ENCODE data around the gene FUBP3.
A peak's percentile ranks its signal among the peaks of the same experiment; 100 is the strongest.

FUBP3 gene

GRCh38 chr9:130543859-130544258 lies 35.5 kb upstream of the FUBP3 start:
- TF ChIP-seq CTCF (IDR thresholded peaks at IDR 0.05; ENCODE audit: low read depth, low read length) = no peak
- DNase-seq (ENCODE audit: low read depth in 2 of 2) = no peak
- H3K4me3 ChIP-seq (replicated peaks in 1 of 2; ENCODE audit: low read depth in 2 of 2, low read length in 2 of 2) = no peak overlapping the region

DNA sequence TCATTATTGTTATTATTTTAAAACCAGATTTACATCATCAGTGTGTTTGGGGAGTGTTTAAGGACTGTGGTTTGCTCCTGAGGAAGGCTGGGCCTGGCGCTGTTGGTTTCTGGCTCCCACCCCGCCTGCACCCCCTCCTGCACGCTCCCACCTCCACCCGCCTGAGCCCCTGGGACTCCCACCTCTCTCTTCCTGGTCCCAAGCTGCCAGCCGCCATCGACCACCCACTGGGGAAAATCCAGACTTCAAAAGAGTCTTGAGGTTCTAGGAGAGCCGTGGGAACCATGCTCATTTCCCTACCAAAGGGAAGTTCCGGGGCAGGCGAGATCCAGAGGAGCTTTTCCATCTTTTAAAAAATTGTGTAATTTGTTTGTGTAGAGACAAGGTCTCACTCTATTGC lies 35.0 kb upstream of the FUBP3 start:
- H3K4me3 ChIP-seq (replicated peaks in 1 of 2; ENCODE audit: low read depth in 2 of 2, low read length in 2 of 2) = no peak overlapping the region
- DNase-seq (ENCODE audit: low read depth in 2 of 2) = no peak
- no peak for TF ChIP-seq CTCF (IDR thresholded peaks at IDR 0.05; ENCODE audit: low read depth, low read length)

GRCh38 chr9:130548103-130548502 lies 31.3 kb upstream of the FUBP3 start:
- no peak for TF ChIP-seq CTCF (IDR thresholded peaks at IDR 0.05; ENCODE audit: low read depth, low read length)
- no peak for DNase-seq (ENCODE audit: low read depth in 2 of 2)
- no peak overlapping the region for H3K4me3 ChIP-seq (replicated peaks in 1 of 2; ENCODE audit: low read depth in 2 of 2, low read length in 2 of 2)

DNA sequence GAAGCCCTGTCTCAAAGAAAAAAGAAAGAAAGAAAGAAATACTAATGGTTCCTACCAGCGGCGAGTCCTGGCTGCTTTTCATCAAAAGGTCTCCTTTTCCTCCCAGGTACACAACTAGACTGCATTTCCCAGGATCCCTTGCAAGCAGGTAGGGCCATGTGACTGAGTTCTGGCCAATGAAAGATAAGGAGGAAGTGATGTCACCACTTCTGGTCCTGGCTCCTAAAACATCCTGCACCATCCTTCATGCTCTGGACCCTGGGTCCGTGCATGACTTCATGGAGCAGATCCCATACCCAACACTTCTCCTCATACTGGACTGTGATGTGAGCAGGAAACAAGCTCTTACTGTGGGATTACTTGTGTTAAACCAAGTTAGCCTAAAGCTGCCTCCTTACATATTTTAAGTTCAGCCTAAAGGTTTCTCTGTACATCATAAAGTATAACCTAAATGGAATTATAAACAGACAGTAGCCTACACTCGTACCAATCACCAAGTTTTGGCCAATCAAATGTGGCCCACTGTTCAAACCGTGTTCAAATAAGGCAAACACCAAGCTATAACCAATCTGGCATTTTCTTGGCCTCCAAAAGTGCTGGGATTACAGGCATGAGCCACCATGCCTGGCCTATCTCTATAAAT lies 30.2 kb upstream of the FUBP3 start:
- DNase-seq (ENCODE audit: low read depth in 2 of 2) = peak in 1 of 2 donors; percentile 4
- H3K4me3 ChIP-seq (replicated peaks in 1 of 2; ENCODE audit: low read depth in 2 of 2, low read length in 2 of 2) = no peak overlapping the region
- no peak for TF ChIP-seq CTCF (IDR thresholded peaks at IDR 0.05; ENCODE audit: low read depth, low read length)

- H3K4me3 ChIP-seq (replicated peaks in 1 of 2; ENCODE audit: low read depth in 2 of 2, low read length in 2 of 2) = no peak overlapping the region
- DNase-seq (ENCODE audit: low read depth in 2 of 2) = no peak
- TF ChIP-seq CTCF (IDR thresholded peaks at IDR 0.05; ENCODE audit: low read depth, low read length) = no peak
Observed at GRCh38 chr9:130554606-130555005, 24.8 kb upstream of the FUBP3 start.

DNA sequence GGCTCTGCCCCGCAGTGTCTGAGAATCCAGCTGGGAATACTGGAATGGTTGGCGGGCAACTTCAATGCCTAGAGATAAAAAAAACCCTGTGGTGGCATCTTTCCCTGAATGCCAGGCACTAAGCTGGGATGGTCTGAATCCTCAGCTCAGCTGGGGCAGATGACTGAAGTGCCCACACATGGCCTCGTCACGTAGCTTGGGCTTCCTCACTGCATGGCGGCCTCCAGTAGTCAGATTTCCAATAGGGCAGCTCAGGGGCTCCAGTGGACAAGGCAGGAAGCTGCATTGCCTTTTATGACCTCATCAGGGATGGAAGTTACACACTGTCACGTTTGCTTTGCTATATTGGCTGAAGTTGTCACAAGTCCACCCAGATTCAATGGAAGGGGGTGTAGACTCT lies 24.3 kb upstream of the FUBP3 start:
- H3K4me3 ChIP-seq (replicated peaks in 1 of 2; ENCODE audit: low read depth in 2 of 2, low read length in 2 of 2) = no peak overlapping the region
- DNase-seq (ENCODE audit: low read depth in 2 of 2) = no peak
- TF ChIP-seq CTCF (IDR thresholded peaks at IDR 0.05; ENCODE audit: low read depth, low read length) = no peak

DNA sequence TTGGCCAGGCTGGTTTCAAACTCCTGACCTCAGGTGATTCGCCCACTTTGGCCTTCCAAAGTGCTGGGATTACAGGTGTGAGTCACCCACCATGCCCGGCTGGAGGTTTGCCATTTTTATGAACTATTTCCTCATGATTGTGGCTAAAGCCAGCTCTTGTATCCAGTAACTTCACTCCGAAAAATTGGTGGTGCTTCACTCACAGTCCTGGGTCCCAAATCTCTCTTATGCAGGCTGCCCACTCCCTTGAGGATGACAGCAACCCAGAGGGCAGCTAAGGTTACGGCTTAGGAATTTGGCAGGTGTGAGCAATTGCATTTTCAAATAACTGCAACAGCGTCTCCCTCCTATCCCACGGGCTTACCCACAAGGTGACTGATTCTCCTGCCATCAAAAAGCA lies 23.4 kb upstream of the FUBP3 start:
- no peak for TF ChIP-seq CTCF (IDR thresholded peaks at IDR 0.05; ENCODE audit: low read depth, low read length)
- peak in 1 of 2 donors; percentile 38 for DNase-seq (ENCODE audit: low read depth in 2 of 2)

More for the DNA sequence above, 23.4 kb upstream of the FUBP3 start:
- no peak overlapping the region for H3K4me3 ChIP-seq (replicated peaks in 1 of 2; ENCODE audit: low read depth in 2 of 2, low read length in 2 of 2)
